AG04450 (cell line): ENCODE measurements around the gene OR2V1. TPM values are rescaled to one million over a fixed set of nuclear protein-coding genes. Genes with fewer than 3 reads are reported as not detected.
"Not testable (repeated sequence)": the region's sequence is repeated elsewhere in the genome, so short reads cannot be mapped to it uniquely, and the experiment has no call there.

Experiments
- CTCF ChIA-PET: fragments of 300-600, 350-600 bp; formaldehyde crosslinking; extraction: SDS; loops from one replicate; lab custom pipeline; 2022; ENCODE audit warnings: antibody characterized with exemption, inconsistent platforms; lab: Charles Lee
- POLR2A ChIA-PET: fragments of 350-600 bp; formaldehyde crosslinking; extraction: SDS; loops from one replicate; lab custom pipeline; 2021; ENCODE audit warnings: antibody characterized with exemption, inconsistent platforms; lab: Yijun Ruan, JAX
- DNase-seq: peaks from one replicate; pipeline ENCODE4 v3.0.0-alpha.2; 2011; ENCODE audit warnings: low read depth, low spot score
- H3K27ac ChIP-seq: one replicate; pipeline ENCODE4 v1.5.1; 2012; ENCODE audit warnings: low read depth, low read length, control low read depth
- H3K27me3 ChIP-seq: one replicate; pipeline ENCODE4 v1.6.0; 2012; ENCODE audit warnings: low read length; ENCODE audit not compliant: control insufficient read depth, insufficient read depth
- H3K4me3 ChIP-seq: 2 replicates; pipeline ENCODE4 v1.5.1; 2011; ENCODE audit warnings: mild to moderate bottlenecking, low read depth, low read length, control low read depth
- H3K9me3 ChIP-seq: 2 replicates; pipeline ENCODE4 v1.5.1; 2012; ENCODE audit warnings: low read length; ENCODE audit not compliant: control insufficient read depth, insufficient read depth
- polyA plus RNA-seq: library from polyadenylated mRNA; depleted of rRNA; stranded (reverse); fragments of >200 nt; gene quantifications from 2 replicates; pipeline ENCODE4 v1.2.3, GENCODE V29; 2011
- TF ChIP-seq, protein P1 (sequence below): IDR thresholded peaks from 2 replicates; pipeline ENCODE4 v1.5.1; 2011; ENCODE audit warnings: low read depth, low read length, control low read depth, inconsistent platforms

OR2V1 gene
- polyA plus RNA-seq, 1 experiment, result not detected

- Histone ChIP-seq H3K27ac (no peak overlapping the region), H3K4me3 (no peak overlapping the region), H3K9me3 (no peaks in the 10 kb centered on the region), H3K27me3 (peaks cover 14% of the 10 kb centered on the region)
- ChIA-PET CTCF (interaction anchor here (1.4 kb wide), 1 partner anchor 69 kb away, joined by 4 read pairs; no protein-coding TSS in a partner anchor), POLR2A (no interaction called here)
- TF ChIP-seq, protein P1, sequence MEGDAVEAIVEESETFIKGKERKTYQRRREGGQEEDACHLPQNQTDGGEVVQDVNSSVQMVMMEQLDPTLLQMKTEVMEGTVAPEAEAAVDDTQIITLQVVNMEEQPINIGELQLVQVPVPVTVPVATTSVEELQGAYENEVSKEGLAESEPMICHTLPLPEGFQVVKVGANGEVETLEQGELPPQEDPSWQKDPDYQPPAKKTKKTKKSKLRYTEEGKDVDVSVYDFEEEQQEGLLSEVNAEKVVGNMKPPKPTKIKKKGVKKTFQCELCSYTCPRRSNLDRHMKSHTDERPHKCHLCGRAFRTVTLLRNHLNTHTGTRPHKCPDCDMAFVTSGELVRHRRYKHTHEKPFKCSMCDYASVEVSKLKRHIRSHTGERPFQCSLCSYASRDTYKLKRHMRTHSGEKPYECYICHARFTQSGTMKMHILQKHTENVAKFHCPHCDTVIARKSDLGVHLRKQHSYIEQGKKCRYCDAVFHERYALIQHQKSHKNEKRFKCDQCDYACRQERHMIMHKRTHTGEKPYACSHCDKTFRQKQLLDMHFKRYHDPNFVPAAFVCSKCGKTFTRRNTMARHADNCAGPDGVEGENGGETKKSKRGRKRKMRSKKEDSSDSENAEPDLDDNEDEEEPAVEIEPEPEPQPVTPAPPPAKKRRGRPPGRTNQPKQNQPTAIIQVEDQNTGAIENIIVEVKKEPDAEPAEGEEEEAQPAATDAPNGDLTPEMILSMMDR, result no peak
- DNase-seq, result no peak
Observed at GRCh38 chr5:181099602-181100086, 31.3 kb downstream of the OR2V1 start.

DNA sequence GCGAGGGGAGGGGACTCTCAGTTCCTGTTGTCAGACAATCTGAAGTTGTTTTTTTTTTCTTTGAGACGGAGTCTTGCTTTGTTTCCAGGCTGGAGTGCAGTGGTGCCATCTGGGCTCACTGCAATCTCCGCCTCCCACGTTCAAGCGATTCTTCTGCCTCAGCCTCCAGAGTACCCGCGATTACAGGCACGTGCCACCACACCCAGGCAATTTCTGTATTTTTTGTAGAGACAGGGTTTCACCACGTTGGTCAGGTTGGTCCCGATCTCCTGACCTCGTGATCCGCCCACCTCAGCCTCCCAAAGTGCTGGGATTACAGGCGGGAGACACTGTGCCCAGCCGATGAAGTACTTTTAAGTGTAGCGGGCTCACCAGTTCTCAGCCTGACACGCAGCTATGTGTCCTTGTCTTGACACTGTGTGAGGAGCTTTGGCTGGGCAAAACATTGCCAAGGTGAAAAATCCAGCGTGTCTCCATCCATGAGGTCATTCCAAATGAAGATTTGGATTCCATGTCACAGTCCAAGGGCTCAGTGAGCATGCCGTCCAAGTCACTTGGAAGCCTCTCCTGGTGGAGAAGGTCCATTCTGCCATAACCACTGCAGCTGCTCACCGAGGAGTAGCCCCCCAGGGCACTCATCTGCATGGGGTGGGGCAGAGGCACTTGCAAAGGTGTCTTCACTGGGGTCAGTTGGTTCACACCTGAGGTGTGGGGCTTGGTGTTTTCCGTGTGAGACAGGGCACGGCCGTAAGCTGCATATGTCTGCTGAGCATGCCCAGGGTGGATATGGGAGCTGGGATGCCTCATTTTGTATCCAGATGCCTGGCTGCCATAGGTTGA lies 32.0 kb downstream of the OR2V1 start:
- POLR2A ChIA-PET, result no interaction called here
- no peaks in the 10 kb centered on the region for H3K9me3 ChIP-seq
- CTCF ChIA-PET, result no interaction called here

GRCh38 chr5:181097759-181098491 lies 33.0 kb downstream of the OR2V1 start:
- peaks cover 12% of the 10 kb centered on the region for H3K27me3 ChIP-seq
- H3K9me3 ChIP-seq, POLR2A ChIA-PET, DNase-seq, H3K4me3 ChIP-seq, H3K27ac ChIP-seq, CTCF ChIA-PET: not testable (repeated sequence)

More for the DNA sequence above, 32.0 kb downstream of the OR2V1 start:
- DNase-seq, result no peak
- TF ChIP-seq, protein P1, result no peak
- Histone ChIP-seq H3K27ac (no peak overlapping the region), H3K4me3 (no peak overlapping the region), H3K27me3 (peaks cover 12% of the 10 kb centered on the region)

DNA sequence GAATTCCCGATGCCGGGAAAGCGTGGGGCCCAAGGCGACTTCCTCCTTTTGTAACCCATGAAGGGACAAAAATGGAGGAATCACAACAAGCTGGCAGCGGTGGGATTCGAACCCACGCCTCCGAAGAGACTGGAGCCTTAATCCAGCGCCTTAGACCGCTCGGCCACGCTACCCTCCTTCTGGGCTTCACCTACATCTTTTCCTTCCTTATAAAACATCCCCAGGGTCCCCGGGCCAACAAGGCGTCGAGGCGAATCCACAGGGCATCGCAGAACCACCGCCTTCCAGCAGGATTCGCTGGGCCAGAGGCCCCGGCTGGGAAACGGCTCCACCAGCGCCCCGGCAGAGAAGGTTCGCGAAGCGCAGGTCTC lies 33.6 kb downstream of the OR2V1 start:
- H3K9me3 ChIP-seq, CTCF ChIA-PET, H3K27ac ChIP-seq, H3K4me3 ChIP-seq, POLR2A ChIA-PET, DNase-seq: not testable (repeated sequence)
- peaks cover 12% of the 10 kb centered on the region for H3K27me3 ChIP-seq

DNA sequence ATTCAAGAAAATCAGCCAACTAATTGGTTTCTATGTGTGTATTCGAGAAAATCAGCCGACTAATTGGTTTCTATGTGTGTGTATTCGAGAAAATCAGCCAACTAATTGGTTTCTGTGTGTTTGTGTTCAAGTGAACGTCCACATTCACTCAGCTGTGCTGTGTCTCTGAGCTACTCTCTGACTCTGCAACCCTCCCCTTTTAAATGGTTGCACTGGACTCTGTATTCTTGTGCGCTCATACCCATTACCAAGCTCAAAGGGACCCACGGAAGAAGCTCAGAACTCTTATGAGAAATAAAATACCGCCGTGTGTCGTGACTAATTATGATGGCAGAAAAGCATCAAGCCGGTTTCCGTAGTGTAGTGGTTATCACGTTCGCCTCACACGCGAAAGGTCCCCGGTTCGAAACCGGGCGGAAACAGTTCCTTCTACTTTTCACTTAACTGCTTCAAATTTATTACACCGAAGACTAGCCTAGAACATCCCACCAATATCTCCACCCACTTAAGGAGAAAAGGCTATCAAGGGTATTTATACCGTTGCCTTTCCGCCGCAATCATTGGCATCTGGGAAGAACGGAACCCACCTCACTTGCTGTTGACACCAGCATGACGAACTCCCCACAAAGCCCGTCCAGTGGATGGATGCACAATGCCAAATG lies 34.1 kb downstream of the OR2V1 start:
- H3K27me3 ChIP-seq, result peaks cover 12% of the 10 kb centered on the region
- CTCF ChIA-PET, DNase-seq, H3K9me3 ChIP-seq, H3K27ac ChIP-seq, POLR2A ChIA-PET, H3K4me3 ChIP-seq: not testable (repeated sequence)

- H3K9me3 ChIP-seq, H3K4me3 ChIP-seq, DNase-seq, POLR2A ChIA-PET, CTCF ChIA-PET, H3K27ac ChIP-seq: not testable (repeated sequence)
- H3K27me3 ChIP-seq, result peaks cover 10% of the 10 kb centered on the region
Observed at GRCh38 chr5:181095162-181095561, 35.8 kb downstream of the OR2V1 start.
